SH-SY5Y (cell line): ENCODE data around the gene C20orf144.

Experiments
- GATA2 ChIP-seq: IDR thresholded peaks from 2 replicates; pipeline ENCODE4 v1.6.1; 2011; ENCODE audit warnings: mild to moderate bottlenecking, low read depth, low read length
- GATA3 ChIP-seq: IDR thresholded peaks from 2 replicates; pipeline ENCODE4 v1.6.1; 2011; ENCODE audit warnings: low read depth, mild to moderate bottlenecking, low read length, moderate library complexity

- TF ChIP-seq GATA3 (no peak), GATA2 (no peak)
Measured at GRCh38 chr20:33622705-33623365, 39.3 kb upstream of the C20orf144 start.
